Stimulated activated CD4-positive, alpha-beta T cell treated with anti-CD3 and anti-CD28 coated beads, Interleukin-12 subunit alpha, Interleukin-12 subunit beta, amount 100 ng/mL, for 4 hours (primary cell): ENCODE measurements around the gene TTLL10.
A peak's percentile ranks its signal among the peaks of the same experiment; 100 is the strongest.

Experiments used
- DNase-seq: peaks from one replicate; pipeline ENCODE4 v3.0.0-alpha.2; 2020

Gene TTLL10

DNA sequence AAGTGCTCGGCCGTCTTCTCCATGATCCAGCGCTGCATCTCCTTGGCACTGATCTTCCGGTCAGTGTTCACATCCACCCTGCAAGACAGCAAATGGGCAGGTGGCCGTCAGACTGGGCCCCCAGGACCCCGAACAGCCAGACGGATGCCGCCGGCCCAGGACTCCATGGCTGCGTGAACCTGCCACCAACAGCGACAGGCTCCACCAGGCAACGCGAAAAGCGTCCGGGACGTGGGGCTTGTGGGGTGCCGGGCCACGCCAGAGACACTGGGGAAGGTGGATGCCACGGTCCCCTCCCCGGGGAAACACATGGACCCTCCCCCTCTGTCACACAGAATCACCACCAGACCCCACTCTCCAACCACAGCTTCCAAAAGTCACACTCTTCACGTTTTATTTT lies 50.2 kb downstream of the TTLL10 start:
- DNase-seq: no peak

- DNase-seq: no peak
Observed at GRCh38 chr1:1225238-1225845, 51.7 kb downstream of the TTLL10 start.

DNA sequence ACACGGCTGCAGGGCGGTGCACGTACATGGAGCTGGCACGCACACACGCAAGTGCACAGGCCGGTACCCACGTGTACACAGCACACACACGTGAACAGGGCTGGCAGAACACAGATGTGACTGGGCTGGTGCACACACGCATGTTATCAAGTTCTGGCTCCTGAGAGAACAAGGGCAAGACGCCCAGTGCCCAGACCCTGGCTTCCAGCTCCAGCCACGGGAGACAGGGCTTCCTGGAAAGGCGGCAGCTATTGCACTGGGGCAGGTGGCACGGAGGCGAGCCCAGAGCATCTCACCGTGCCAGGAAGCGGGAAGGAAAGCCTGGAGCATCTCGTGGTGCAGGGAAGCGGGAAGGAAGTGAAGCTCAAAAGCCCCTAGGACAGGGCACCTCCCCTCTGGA lies 52.2 kb downstream of the TTLL10 start:
- DNase-seq: no peak

DNA sequence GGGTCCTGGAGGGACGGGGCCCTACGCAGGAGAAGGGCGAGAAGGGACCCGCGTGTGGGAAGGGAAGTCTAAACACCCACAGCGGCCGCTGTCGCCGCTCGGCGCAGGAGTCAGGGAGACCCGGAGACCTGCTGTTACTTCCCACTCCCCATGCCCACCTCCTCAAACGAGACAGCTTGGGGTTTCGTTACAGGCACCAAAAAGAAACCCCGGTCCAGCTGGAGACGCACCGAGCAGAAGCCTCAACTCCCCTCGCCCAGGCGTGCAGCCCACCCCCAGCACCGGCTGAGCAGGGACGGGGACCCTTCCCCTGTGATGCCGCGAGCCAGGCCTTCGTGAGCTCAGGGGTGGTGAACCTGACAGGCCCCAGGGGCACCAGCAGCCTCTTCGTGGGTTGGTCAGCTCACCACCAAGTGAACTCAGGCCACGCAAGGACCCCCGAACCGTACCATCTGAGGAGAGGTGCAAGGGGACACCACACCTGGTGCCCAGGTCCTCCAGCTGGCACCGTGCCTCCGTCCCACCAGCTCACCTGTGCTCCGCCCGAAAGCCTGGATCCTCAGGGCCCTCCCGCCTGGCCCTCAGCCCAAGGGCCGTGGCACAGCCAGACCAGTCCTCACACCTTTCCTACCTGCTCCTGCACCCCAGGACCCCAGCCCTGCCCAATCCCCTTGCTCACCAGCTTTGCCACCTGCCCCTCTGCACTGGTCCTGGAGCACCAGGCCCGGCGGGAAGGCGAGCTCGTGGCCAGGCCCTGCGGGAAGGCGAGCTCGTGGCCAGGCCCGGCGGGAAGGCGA lies 53.1 kb downstream of the TTLL10 start:
- DNase-seq: no peak

DNA sequence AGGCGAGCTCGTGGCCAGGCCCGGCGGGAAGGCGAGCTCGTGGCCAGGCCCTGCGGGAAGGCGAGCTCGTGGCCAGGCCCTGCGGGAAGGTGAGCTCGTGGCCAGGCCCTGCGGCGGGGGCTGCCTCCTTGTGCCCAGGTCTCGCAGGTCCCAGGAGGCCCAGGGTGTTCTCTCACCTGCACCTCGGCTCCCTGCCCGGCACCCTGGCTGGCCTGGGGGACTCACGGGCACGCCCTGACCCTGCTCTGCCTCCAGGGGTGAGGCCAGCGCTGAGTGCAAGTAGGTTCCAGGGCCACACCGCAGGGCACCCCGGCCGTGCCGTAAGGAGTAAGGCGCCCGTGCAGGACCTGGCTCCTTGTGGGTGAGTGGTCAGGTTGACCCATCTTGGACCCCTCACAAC lies 53.7 kb downstream of the TTLL10 start:
- no peak for DNase-seq

- no peak for DNase-seq
Observed at GRCh38 chr1:1228187-1228586, 54.5 kb downstream of the TTLL10 start.

- no peak for DNase-seq
Observed at GRCh38 chr1:1228596-1229321, 55.1 kb downstream of the TTLL10 start.

- DNase-seq: no peak
Observed at GRCh38 chr1:1229770-1230169, 56.1 kb downstream of the TTLL10 start.

DNA sequence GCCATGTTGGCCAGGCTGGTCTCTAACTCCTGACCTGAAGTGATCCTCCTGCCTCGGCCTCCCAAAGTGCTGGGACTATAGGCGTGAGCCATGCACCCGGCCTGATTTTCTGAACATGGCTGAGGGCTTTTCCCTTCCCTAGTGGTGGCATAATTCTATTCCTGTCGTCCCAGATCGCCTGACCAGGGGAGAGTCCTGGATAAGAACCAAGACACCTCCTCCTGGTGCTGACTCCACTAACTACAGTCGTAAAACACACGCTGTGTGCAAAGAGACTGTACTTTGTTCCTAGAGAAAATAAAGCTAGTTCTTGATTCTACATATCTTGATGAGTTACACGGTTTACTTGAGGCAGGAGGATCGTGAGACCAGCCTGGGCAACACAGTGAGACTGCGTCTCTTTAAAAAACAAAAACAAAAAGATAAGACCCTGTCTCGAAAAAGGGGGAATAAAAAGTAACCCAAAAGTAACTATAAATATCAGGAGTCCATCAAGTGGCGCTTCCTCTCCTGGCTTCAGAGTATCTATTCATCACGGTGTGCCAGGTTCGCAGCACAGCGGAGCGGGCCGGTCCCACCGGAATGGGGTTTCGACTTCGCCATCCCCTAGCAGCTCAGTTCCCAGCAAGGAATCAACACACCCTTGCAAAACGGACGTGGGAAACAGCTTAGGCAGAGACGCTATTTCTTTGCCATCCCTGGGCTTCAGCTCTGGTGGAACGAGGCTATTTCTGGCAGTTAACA lies 57.1 kb downstream of the TTLL10 start:
- no peak for DNase-seq

DNA sequence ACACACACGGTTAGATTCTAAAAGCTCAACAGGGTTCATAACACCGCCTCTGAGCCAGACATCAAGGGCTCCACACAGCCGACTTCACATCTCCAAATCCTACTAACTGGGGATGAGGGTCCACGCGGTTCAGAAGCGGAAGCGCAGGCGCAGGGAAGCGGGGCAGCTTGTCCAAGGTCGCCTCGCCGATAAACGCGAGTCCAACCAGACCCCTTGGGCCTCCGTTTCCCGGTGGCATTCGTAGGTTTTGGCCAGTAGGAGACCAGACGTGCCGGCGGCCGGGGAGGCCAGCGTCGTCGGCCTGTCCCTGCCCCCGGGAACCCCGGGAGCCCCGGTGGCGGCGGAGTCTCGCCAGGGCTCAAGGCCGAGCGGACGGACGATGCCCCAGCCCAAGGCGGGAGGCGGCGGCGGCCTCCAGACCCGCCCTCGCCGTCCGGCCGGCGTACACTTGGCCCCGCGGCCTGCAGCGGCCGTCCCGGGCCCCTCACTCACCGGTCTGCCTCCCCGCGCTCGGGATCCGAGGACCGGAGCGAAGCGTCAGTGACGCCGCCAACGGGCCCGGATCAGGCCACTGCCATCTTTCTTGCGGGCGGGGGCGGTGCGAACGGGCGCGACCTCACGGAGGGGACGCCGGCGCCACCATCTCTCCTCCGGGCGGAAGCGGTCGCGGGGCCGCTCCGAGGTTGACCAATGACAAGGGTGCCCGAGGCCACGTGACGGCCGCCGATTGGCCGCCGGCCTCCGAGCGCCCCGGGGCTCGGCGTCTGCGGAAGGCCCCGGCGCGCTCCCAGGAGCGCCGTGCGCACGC lies 57.9 kb downstream of the TTLL10 start, which contains the start of gene SDF4:
Gene SDF4 (minus strand): TSS at position 602 of the 808 bp plus-strand sequence. CDS start 3,229 bp downstream, outside the sequence.
- DNase-seq: peak; percentile 95

DNA sequence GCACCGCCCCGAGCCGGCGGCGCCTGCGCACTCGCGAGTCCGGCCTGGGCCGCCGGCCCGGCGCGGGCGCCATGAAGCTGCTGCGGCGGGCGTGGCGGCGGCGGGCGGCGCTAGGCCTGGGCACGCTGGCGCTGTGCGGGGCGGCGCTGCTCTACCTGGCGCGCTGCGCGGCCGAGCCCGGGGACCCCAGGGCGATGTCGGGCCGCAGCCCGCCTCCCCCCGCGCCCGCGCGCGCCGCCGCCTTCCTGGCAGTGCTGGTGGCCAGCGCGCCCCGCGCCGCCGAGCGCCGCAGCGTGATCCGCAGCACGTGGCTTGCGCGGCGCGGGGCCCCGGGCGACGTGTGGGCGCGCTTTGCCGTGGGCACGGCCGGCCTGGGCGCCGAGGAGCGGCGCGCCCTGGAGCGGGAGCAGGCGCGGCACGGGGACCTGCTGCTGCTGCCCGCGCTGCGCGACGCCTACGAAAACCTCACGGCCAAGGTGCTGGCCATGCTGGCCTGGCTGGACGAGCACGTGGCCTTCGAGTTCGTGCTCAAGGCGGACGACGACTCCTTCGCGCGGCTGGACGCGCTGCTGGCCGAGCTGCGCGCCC lies 58.6 kb downstream of the TTLL10 start, which contains the start of gene B3GALT6:
Gene B3GALT6 (plus strand): TSS at position 30 of the 588 bp plus-strand sequence. CDS start 42 bp downstream, at position 72.
- no peak for DNase-seq

DNA sequence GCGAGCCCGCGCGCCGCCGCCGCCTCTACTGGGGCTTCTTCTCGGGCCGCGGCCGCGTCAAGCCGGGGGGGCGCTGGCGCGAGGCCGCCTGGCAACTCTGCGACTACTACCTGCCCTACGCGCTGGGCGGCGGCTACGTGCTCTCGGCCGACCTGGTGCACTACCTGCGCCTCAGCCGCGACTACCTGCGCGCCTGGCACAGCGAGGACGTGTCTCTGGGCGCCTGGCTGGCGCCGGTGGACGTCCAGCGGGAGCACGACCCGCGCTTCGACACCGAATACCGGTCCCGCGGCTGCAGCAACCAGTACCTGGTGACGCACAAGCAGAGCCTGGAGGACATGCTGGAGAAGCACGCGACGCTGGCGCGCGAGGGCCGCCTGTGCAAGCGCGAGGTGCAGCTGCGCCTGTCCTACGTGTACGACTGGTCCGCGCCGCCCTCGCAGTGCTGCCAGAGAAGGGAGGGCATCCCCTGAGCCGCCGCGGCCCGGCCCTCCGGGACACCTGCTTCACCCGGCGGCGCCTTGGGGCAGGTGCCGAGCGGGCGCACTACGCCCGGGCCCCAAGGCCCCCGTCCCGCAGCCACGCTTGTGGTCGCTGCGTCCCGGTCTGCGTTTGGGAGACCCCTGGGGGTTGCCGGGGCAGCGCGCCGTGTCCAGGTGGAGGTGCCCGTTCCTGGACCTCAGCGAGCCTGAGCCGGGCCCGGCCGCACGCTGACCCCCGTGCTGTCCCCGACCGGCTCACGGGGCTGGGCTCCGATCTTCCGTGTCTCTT lies 59.3 kb downstream of the TTLL10 start:
- DNase-seq: no peak

GRCh38 chr1:1233567-1233892 lies 59.9 kb downstream of the TTLL10 start:
- DNase-seq: no peak

DNA sequence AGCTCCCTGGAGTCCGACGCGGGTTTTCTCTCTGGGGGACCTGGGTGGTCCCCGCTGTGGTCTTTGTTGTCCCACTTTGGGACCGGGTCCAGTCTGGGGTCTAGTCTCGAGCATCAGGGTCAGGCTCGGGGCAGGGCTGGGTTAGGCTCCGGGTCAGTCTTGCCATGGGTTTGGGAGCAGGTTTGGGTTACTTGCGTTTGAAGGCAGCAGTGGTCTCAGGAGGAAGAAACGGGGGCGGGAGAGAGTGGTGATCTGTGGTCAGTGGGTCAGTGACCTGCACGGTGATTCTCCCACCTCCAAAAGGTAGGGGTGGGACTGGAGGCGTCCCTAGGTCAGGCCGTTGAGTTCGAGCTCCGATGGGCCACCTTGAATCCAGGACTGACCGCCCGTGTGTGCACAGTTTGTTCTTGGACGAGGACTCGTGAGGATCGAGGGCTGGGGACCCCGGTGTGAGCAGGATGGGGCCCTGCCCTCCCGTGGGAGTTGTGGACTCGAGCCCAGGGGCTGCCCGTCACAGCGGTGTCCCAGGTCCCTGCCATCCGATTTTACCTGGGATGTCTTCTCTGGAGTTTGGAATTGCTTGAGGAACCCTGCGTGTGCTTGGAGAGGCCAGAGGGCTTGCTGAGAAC lies 60.6 kb downstream of the TTLL10 start:
- no peak for DNase-seq

- DNase-seq: no peak
Observed at GRCh38 chr1:1235016-1235744, 61.5 kb downstream of the TTLL10 start.

DNA sequence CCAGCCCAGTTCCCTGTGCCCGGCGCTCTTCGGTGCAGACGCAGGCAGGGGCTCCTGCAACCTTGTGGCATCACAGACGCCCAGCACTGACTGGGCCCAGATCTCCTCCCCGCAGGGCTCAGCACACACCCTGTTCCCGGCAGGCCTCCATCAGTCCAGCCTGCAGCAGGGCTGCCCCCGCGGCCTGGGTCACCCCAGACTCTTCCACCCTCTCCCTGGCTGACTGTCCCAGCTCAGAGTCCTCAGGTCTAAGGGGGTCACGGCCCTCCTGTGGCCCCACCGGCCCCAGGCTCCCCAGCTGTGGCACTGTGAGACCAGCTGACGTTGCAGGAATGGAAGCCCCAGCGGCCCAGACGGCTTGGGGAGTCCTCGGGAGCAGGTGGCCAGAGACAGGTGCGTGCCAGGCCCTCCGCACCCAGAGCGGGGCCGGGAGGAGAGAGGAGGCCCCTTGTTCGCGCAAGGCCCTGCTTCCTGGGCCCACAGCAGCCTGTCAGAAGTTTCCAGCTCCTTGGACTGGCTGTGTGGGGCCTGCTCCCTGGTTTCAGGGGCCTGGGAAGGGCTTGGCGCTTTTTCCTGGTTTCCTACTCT lies 62.6 kb downstream of the TTLL10 start:
- no peak for DNase-seq

GRCh38 chr1:1236945-1237873 lies 63.5 kb downstream of the TTLL10 start:
- no peak for DNase-seq
